GM23248 (cell line): ENCODE data around the gene PPP6R2.

Source experiments
- EZH2 ChIP-seq: fragments of 200-600 bp; sonication (generic); IDR thresholded peaks from 2 replicates; pipeline ENCODE4 v1.6.1; 2018; ENCODE audit warnings: antibody characterized with exemption, mild to moderate bottlenecking; ENCODE audit not compliant: insufficient read depth, poor library complexity, severe bottlenecking
- EZH2phosphoT487 ChIP-seq: fragments of 200-600 bp; sonication (generic); IDR thresholded peaks from 2 replicates; pipeline ENCODE4 v1.6.1; 2018; ENCODE audit warnings: antibody characterized with exemption, moderate library complexity, mild to moderate bottlenecking, low read depth; ENCODE audit not compliant: insufficient read depth

DNA sequence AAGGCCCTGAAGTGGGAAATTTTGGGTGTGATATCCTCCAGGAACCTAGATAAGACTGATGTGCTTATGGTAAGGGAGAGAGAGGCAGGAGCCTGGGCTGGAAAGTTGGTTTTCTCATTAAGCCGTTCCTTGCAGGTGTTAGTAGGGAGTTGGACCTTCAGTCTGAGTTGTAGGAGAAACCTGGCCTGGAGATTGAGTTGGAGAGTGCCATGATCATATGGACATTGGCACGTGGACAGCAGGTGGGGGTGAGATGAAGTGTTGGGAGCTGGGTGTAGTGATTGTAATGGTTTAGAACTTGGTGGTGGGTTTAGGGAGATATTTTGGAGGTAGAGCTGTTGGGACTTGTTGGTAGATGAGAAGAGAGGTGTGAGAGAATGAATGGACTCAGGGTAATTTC is 4.9 kb downstream of the PPP6R2 start:
- TF ChIP-seq EZH2: no peak
- TF ChIP-seq EZH2phosphoT487: no peak
